Neural progenitor cell (in vitro differentiated cells): Measurements from ENCODE around the gene BCL2L12. TPM values are rescaled to one million over a fixed set of nuclear protein-coding genes. Genes with fewer than 3 reads are reported as not detected.

Experiments used
- DNase-seq: peaks from one replicate; pipeline ENCODE4 v3.0.0-alpha.2; 2016; ENCODE audit warnings: low spot score
- H2AFZ ChIP-seq: fragments of 200-600 bp; sonication (generic); replicated peaks from 2 replicates; pipeline ENCODE4 v1.6.1; 2016; ENCODE audit warnings: antibody characterized with exemption
- H3F3A ChIP-seq: fragments of 200-600 bp; sonication (generic); 2 replicates; pipeline ENCODE4 v1.6.1; 2016; ENCODE audit warnings: antibody characterized with exemption, low read depth
- H3K27ac ChIP-seq: fragments of 200-600 bp; sonication (generic); 2 replicates; pipeline ENCODE4 v1.5.1; 2016; ENCODE audit warnings: mild to moderate bottlenecking
- H3K27me3 ChIP-seq: fragments of 200-600 bp; sonication (generic); 2 replicates; pipeline ENCODE4 v1.6.1; 2016; ENCODE audit warnings: mild to moderate bottlenecking, moderate library complexity
- H3K36me3 ChIP-seq: fragments of 200-600 bp; sonication (generic); 2 replicates; pipeline ENCODE4 v1.5.1; 2016
- H3K4me1 ChIP-seq: fragments of 200-600 bp; sonication (generic); 2 replicates; pipeline ENCODE4 v1.6.1; 2016; ENCODE audit warnings: mixed run types
- H3K4me2 ChIP-seq: fragments of 200-600 bp; sonication (generic); 2 replicates; pipeline ENCODE4 v1.6.1; 2016
- H3K4me3 ChIP-seq: fragments of 200-600 bp; sonication (generic); 2 replicates; pipeline ENCODE4 v1.5.1; 2016
- H3K79me2 ChIP-seq: fragments of 200-600 bp; sonication (generic); 2 replicates; pipeline ENCODE4 v1.6.1; 2016; ENCODE audit warnings: low read depth
- H3K9ac ChIP-seq: fragments of 200-600 bp; sonication (generic); 2 replicates; pipeline ENCODE4 v1.6.1; 2016
- H3K9me3 ChIP-seq: fragments of 200-600 bp; sonication (generic); 2 replicates; pipeline ENCODE4 v1.5.1; 2016; ENCODE audit warnings: low read depth
- H4K20me1 ChIP-seq: fragments of 200-600 bp; sonication (generic); 2 replicates; pipeline ENCODE4 v1.6.1; 2016; ENCODE audit warnings: low read depth
- H3K27ac Mint-ChIP-seq: 3 replicates; pipeline ENCODE4 v1.8.0; 2021; ENCODE audit warnings: mixed read lengths
- H3K27me3 Mint-ChIP-seq: 2 replicates; pipeline ENCODE4 v1.8.0; 2022; ENCODE audit warnings: low read depth, mild to moderate bottlenecking, inconsistent platforms, moderate library complexity, mixed read lengths; ENCODE audit not compliant: insufficient read depth
- H3K36me3 Mint-ChIP-seq: 3 replicates; pipeline ENCODE4 v1.8.0; 2021; ENCODE audit warnings: mixed read lengths
- H3K4me1 Mint-ChIP-seq: 3 replicates; pipeline ENCODE4 v1.8.0; 2021; ENCODE audit warnings: mixed read lengths
- H3K4me3 Mint-ChIP-seq: 3 replicates; pipeline ENCODE4 v1.8.0; 2021; ENCODE audit warnings: mild to moderate bottlenecking, moderate library complexity, mixed read lengths
- H3K9me3 Mint-ChIP-seq: 3 replicates; pipeline ENCODE4 v1.8.0; 2020; ENCODE audit warnings: mixed read lengths
- EZH2 ChIP-seq: fragments of 200-600 bp; sonication (generic); IDR thresholded peaks from 2 replicates; pipeline ENCODE4 v1.6.1; 2017; ENCODE audit warnings: antibody characterized with exemption, mild to moderate bottlenecking, moderate library complexity
- EZH2phosphoT487 ChIP-seq: fragments of 200-600 bp; sonication (generic); IDR thresholded peaks from 2 replicates; pipeline ENCODE4 v1.6.1; 2017; ENCODE audit warnings: antibody characterized with exemption
- total RNA-seq: library from RNA; depleted of rRNA; stranded (reverse); fragments of >200 nt; gene quantifications from 2 replicates; pipeline ENCODE4 v1.2.3, GENCODE V29; 2015; ENCODE audit warnings: low replicate concordance
- TF ChIP-seq, protein P1 (sequence below): fragments of 200-600 bp; sonication (generic); IDR thresholded peaks from 2 replicates; pipeline ENCODE4 v1.5.1; 2017; ENCODE audit warnings: antibody characterized with exemption, mild to moderate bottlenecking

BCL2L12 gene
- total RNA-seq, 1 donor from 2014 or later = 6.1 TPM

DNA sequence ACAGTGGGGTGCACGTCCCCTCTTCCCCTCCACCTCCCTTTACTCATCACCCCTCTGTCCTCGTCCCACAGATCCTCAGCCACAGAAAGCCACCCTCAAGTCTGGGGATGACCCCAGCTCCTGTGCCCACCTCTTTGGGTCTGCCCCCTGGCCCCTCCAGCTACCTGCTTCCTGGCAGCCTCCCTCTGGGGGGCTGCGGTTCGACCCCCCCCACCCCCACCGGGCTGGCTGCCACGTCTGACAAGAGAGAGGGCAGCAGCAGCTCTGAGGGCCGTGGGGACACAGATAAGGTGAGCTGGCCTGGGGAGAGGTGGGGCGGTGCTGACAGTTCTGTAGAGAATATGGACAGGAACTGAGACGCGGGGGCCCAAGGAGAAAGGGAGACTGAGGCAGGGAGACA, 11.2 kb upstream of the BCL2L12 start:
- Mint-ChIP-seq H3K4me3 (peak overlapping the region; percentile 66), H3K27ac (no peak overlapping the region), H3K36me3 (peaks cover 32% of the 10 kb centered on the region), H3K9me3 (no peaks in the 10 kb centered on the region), H3K4me1 (no peaks in the 10 kb centered on the region), H3K27me3 (peaks cover 3% of the 10 kb centered on the region)
- TF ChIP-seq EZH2phosphoT487 = no peak
- no peak for TF ChIP-seq EZH2
- TF ChIP-seq, protein P1, sequence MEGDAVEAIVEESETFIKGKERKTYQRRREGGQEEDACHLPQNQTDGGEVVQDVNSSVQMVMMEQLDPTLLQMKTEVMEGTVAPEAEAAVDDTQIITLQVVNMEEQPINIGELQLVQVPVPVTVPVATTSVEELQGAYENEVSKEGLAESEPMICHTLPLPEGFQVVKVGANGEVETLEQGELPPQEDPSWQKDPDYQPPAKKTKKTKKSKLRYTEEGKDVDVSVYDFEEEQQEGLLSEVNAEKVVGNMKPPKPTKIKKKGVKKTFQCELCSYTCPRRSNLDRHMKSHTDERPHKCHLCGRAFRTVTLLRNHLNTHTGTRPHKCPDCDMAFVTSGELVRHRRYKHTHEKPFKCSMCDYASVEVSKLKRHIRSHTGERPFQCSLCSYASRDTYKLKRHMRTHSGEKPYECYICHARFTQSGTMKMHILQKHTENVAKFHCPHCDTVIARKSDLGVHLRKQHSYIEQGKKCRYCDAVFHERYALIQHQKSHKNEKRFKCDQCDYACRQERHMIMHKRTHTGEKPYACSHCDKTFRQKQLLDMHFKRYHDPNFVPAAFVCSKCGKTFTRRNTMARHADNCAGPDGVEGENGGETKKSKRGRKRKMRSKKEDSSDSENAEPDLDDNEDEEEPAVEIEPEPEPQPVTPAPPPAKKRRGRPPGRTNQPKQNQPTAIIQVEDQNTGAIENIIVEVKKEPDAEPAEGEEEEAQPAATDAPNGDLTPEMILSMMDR = no peak
- H3K9ac ChIP-seq = no peak overlapping the region
- no peak overlapping the region for H3K4me2 ChIP-seq
- H3K9me3 ChIP-seq = no peaks in the 10 kb centered on the region
- no peak for DNase-seq
- no peak overlapping the region for H3K4me3 ChIP-seq
- H3F3A ChIP-seq = peaks cover 16% of the 10 kb centered on the region
- H3K4me1 ChIP-seq = no peaks in the 10 kb centered on the region
- H3K79me2 ChIP-seq = no peaks in the 10 kb centered on the region
- H3K36me3 ChIP-seq = no peaks in the 10 kb centered on the region
- H3K27ac ChIP-seq = no peak overlapping the region
- no peaks in the 10 kb centered on the region for H3K27me3 ChIP-seq
- no peak overlapping the region for H2AFZ ChIP-seq
- peaks cover 22% of the 10 kb centered on the region for H4K20me1 ChIP-seq

DNA sequence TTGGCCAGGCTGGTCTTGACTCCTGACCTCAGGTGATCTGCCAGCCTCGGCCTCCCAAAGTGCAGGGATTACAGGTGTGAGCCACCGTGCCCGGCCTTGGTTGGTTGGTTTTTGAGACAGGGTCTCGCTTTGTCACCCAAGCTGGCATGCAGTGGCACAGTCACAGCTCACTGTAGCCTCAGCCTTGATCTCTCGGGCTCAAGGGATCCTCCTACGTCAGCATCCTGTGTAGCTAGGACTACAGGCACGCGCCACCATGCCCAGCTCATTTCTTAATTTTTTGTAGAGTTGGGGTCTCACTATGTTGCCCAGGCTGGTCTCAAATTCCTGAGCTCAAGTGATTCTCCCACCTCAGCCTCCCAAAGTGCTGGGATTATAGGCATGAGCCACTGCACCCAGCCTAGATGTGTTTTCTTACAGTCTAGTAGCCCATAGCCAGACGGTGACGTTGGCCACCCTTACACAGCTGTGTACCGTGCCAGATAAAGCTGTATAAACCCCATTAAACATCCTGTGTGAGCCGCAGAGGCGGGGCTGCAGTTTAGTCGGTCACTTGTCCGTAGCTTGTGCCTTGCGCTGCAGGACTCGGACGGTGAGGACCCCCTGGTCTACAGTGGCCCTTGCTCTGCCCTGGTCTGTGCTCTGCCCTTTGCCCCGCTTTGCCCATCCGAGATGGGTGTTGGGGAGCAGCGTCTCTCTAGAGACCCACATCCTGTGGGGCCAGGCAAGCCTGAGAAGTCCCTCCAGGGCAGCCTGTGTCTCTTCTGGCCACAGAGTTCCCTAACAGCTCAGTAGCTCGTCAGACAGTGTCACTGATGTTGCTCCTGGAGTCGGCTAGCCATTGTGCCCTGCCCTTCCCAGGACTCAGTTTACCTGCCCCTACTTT, 9.9 kb upstream of the BCL2L12 start:
- Histone ChIP-seq H3K27me3 (no peaks in the 10 kb centered on the region), H3K4me2 (no peak overlapping the region), H4K20me1 (peaks cover 22% of the 10 kb centered on the region), H3K36me3 (peaks cover 4% of the 10 kb centered on the region), H3K79me2 (no peaks in the 10 kb centered on the region), H3K4me3 (no peak overlapping the region), H3F3A (peaks cover 22% of the 10 kb centered on the region), H3K9me3 (no peaks in the 10 kb centered on the region), H3K9ac (no peak overlapping the region), H2AFZ (no peak overlapping the region), H3K4me1 (no peaks in the 10 kb centered on the region), H3K27ac (no peak overlapping the region)
- H3K4me3 Mint-ChIP-seq = no peak overlapping the region
- H3K36me3 Mint-ChIP-seq = peaks cover 35% of the 10 kb centered on the region
- DNase-seq = no peak
- H3K27ac Mint-ChIP-seq = no peak overlapping the region
- H3K9me3 Mint-ChIP-seq = no peaks in the 10 kb centered on the region
- no peak for TF ChIP-seq EZH2phosphoT487
- no peak for TF ChIP-seq EZH2
- TF ChIP-seq, protein P1 = no peak
- H3K27me3 Mint-ChIP-seq = no peaks in the 10 kb centered on the region
- no peaks in the 10 kb centered on the region for H3K4me1 Mint-ChIP-seq

DNA sequence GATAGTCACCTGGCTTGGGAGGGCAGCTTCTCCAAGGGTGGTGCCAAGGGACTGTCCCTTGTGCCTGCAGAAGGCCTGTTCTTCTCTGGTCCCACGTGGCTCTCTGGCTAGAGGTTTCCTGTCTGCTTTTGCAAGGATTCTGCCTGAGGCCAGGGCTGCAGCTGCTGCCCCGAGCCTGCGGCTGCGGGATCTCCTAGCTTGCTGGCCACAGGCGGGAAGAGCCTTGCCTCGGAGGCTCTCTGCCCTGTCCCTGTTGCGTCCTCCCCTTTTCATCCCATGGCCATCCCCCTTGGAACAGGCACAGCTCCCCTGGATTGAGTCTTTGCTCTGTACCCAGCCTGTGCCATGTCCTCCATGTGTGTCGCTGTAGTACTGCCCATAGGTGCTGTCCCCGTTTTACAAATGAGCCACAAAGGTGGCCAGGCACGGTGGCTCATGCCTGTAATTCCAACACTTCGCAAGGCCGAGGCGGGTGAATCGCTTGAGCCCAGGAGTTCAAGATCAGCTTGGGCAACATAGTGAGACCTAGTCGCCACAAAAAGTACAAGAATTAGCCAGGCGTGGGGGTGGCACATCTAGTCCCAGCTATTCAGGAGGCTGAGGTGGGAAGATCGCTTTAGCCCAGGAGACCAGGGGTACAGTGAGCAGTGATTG, 9.2 kb upstream of the BCL2L12 start:
- no peak overlapping the region for H3K4me3 ChIP-seq
- Mint-ChIP-seq H3K36me3 (peaks cover 33% of the 10 kb centered on the region), H3K27me3 (no peaks in the 10 kb centered on the region), H3K27ac (peak overlapping the region; percentile 64), H3K9me3 (no peaks in the 10 kb centered on the region), H3K4me3 (no peak overlapping the region), H3K4me1 (no peaks in the 10 kb centered on the region)
- DNase-seq = no peak
- H3F3A ChIP-seq = peaks cover 24% of the 10 kb centered on the region
- peaks cover 22% of the 10 kb centered on the region for H4K20me1 ChIP-seq
- H3K36me3 ChIP-seq = peaks cover 4% of the 10 kb centered on the region
- H3K4me1 ChIP-seq = no peaks in the 10 kb centered on the region
- no peak overlapping the region for H2AFZ ChIP-seq
- TF ChIP-seq EZH2 (no peak), EZH2phosphoT487 (no peak)
- TF ChIP-seq, protein P1 = no peak
- no peak overlapping the region for H3K4me2 ChIP-seq
- no peak overlapping the region for H3K27ac ChIP-seq
- no peak overlapping the region for H3K9ac ChIP-seq
- no peaks in the 10 kb centered on the region for H3K79me2 ChIP-seq
- no peaks in the 10 kb centered on the region for H3K9me3 ChIP-seq
- H3K27me3 ChIP-seq = no peaks in the 10 kb centered on the region
